GM19099 (cell line): ENCODE results near the gene CTDSPL.

Experiments
- POLR2A ChIP-seq: IDR thresholded peaks from 3 replicates; pipeline ENCODE4 v1.6.1; 2011; ENCODE audit warnings: low read depth; ENCODE audit not compliant: insufficient read length; ENCODE audit errors: extremely low read depth

The CTDSPL gene

GRCh38 chr3:37836589-37836988, 25.1 kb upstream of the CTDSPL start:
- no peak for TF ChIP-seq POLR2A

- TF ChIP-seq POLR2A = no peak
These were observed 14.0 kb upstream of the CTDSPL start for GRCh38 chr3:37847689-37848088.

DNA sequence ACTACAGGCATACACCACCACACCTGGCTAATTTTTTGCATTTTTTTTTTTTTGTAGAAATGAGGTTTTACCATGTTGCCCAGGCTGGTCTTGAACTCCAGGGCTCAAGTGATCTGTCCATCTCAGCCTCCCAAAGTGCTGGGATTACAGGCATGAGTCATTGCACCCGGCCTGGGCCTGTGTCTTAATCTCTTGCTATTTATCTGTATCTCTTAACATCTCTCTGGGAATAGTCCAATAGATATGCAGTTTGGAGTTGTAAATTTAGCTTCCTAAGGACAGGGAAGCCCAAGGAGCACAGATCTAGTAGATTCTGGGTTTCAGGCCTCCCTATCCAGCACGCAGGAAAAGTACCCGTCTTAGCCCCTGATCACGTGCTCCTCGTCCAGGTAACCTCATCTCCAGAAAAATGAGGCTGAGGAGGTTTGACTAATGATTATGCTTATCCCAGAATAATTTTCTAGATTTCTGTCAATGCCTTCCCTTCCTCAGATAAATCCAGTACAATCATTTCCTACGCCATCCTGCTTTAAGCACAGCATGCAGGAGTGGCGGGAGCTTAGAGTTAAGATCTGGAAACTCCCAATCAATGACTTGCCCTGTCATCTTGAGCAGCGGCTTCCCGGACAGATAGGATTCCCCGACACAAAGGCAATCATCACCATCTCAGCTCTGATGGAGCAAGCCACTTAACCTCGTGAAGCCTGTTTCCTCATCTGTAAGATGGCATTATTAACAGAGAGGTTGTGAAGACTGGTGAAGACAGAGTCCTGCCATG, 12.3 kb upstream of the CTDSPL start:
- TF ChIP-seq POLR2A = no peak

- no peak for TF ChIP-seq POLR2A
These were observed 9.6 kb upstream of the CTDSPL start for GRCh38 chr3:37852097-37852496.

DNA sequence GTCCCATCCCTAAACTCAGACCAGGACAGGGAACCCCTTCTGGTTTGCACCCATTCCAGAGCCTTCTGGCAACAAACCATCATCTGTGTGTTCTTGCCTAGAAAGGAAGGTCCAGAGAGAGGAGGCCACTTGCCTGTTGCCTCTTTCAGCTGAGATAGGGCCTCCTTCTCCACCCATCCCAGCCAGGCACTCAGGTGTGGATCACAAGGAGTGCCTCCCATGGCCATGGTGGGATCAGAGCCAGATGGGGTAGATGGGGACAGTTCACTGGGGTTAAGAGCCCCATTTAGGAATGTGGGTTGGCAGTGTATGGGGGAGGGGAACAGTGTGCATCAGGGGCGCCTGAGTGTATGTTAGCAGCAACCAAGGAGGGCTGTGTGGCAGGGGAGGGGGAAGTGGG, 8.9 kb upstream of the CTDSPL start:
- TF ChIP-seq POLR2A = no peak

DNA sequence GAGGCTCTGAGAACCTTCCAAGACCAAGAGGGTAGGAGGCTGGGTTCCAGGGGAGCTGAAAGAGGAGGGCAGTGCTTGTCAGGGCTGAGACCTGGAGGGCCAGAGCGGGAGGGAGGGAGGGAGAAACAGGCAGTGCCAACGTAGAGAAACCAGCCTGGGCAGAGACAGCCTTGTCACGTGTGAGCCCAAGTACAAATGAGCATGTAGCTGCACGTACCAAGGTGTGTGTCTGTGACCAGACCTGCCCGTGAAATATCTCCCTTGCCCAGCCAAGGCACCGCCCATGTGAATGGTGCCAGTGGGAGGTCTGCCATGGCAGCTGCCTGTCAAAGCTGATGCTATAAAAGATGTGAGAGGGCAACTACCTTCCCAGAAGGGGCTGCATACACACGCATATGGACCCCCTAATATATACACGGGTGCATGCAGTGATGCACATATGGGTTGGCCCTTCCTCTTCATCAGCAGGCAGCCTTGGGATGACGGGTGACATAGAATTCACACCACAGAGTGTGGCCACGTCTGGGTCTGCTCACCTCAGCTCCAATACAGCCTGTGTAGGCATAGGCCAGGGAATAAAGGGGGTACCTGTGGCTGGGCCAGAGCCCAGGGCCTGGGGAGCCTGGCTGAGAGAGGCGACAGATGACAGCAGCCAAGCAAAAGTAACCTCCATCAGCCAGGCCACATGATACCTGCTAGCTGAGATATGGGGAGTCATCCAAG, 7.8 kb upstream of the CTDSPL start:
- TF ChIP-seq POLR2A = no peak

GRCh38 chr3:37855363-37855970, 6.2 kb upstream of the CTDSPL start:
- no peak for TF ChIP-seq POLR2A

GRCh38 chr3:37856381-37856780, 5.3 kb upstream of the CTDSPL start:
- TF ChIP-seq POLR2A = no peak

DNA sequence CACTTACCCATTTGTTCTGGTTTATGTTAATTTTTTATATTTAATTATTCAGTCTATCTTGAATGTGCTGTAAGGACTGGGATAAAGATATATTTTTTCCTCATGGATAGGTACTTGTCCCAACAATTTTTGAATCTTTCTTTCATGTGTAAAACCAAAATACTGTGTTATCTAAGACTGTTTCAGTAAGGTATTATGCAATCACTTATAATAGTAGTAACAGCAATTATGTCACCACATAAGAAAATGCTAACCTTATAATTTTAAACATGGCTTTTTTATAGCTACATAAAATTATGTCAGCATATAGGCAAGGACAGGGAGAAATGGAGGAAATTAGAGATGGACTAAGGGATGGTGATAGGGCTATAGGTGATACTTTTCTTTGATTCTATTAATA, 2.9 kb upstream of the CTDSPL start:
- no peak for TF ChIP-seq POLR2A

- TF ChIP-seq POLR2A = no peak
These were observed 2.3 kb upstream of the CTDSPL start for GRCh38 chr3:37859354-37859753.

DNA sequence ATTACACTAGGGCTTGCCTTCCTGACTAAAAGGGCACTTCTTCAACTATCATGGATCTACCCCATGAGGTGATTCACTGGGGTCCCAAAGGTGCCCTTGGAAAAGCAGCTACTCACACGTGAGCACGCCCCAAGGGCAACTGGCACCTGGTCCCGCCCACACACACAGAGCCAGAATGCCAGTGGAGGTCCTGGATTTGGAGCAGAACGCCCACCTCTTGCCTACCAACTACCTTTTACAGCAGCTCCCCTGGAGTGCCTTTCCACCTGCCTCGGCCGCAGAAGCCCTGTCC, 1.8 kb upstream of the CTDSPL start:
- no peak for TF ChIP-seq POLR2A

GRCh38 chr3:37862219-37862902, 681 bp downstream of the CTDSPL start:
- TF ChIP-seq POLR2A = no peak

DNA sequence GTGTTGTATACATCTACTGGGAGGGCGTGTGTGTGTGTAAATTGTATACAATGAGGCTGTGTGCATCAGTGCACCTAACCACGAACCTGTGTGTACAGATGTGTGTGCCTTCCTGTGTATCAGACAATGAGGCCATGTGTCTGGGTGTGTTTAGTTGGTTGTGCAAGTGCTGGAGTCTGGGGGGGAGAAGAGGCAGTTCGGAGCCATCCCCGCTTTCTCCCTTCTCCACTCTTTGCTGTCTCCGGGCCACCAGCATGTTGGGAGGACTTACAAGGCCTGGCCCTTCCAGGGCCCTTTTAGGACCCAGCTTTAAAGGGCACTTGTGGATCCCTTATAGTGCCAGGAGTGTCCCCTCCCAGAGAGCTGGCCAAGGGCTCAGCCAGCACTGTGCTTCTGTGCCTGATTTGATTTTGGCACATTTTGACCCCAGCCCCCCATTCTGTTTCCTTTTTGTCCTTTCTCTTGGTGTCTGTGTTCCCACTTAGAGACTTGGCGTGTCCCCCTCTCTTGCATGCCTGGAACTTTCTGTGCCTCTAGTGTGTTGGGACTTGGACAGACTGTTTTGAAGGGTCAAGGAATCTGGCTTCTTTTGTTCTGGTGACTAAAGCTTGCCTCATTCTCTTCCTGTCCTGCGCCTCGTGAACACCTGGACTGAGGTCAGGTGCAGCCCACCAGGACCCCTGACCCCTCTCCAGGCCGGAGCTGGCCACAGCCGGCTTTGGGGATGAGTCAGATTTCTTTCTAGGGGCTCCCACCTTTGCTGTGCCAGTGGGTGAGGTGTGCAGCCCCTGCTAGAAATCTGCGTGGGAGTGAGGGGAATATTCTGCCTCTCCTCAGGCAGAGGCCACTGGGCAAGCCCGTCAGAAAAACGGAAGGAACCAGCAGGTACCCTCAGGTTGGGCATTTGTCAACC, 1.5 kb downstream of the CTDSPL start:
- no peak for TF ChIP-seq POLR2A

DNA sequence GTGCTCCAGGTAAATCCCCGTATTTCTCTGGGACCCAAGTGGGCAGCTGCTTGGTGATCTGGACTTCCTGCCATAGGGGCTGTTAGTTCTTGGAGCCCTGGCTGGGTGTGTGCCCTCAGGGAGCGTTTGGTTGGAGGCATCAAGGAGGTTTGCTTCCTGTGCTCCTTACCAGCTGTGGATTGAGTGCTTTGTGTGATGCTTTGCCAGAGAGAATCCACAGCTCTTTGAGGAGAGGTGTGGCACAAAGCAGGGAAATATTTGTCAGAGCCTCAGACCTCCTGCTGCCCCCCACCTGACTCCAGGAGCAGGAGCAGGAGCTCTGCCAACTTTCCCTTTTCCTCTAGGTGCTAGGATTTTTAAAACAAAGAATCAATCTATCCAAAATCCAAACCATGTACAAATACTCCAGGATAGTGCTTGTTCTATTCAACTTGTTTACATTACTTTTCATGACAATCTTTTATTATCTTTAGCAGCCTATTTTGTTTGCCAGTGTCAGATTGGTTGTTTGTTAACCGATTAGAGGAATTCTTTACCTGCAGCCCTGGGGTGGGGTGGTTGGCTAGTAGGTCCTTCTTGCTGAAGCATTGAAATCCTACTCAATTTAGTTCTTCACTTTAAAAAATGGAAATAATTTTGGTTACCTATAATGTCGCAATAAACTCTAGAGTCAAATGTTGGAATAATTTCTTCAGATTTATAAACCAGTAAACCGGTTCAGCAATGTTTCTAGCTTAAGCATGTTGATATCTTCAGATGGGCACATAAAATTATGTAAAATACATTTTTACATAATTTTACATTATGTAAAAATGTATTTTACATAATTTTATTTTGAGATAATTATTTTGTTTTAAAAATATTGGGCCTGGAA, 2.5 kb downstream of the CTDSPL start:
- TF ChIP-seq POLR2A = no peak
